GM19467 (cell line): ENCODE results near the gene MRPL36.
A peak's percentile ranks its signal among the peaks of the same experiment; 100 is the strongest.
"Not testable (repeated sequence)": the region's sequence is repeated elsewhere in the genome, so short reads cannot be mapped to it uniquely, and the experiment has no call there.

Source experiments
- ATAC-seq: cut with Tn5 transposase; IDR thresholded peaks from one replicate; pipeline ENCODE4 v1.9.1; 2021; ENCODE audit warnings: mild to moderate bottlenecking, moderate library complexity; ENCODE audit not compliant: unreplicated experiment

Gene MRPL36

DNA sequence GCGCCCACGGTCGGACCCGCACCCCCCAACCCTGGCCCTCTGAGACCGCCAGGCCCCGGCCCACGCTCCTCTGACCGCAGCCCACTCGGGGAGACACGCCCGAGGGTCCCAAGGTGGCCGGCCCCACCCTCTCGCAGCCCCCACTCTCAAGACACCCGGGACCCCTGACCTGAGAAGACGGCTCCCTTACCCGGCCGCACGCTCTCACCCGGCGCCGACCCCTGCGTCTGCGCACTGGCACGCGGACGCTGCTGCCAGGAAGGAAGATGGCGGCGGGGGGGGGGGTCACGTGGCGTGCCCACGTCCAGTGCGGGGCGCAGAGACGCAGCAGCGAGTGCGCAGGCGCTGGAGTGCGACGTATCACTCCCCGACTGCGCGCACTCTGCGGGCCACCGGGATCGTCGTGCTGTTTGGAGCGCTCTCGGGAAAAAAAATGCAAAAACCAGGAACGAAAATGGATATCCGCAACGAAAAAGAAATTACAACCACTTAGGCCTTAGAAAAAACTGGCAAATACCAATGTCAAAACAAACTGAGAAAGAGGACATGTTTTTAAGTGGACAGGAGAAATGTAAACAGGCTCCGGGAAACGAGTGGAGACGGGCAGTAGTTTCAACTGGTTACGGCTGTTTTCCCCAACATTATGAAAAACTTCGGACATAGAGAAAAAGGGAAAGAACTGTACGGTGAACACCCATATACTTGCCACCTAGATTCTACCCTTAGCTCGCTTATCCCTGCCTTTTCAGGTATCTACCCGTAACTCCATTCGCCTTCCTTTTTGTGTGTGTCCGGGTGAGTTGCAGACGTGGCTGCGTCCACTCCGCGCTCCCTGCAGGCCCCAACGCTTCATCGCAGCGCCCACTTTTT is at the start of gene MRPL36:
MRPL36 (minus strand) TSS at position 236 of the 870 bp plus-strand sequence. CDS start 902 bp downstream, outside the sequence.
- ATAC-seq = peak; percentile 42

DNA sequence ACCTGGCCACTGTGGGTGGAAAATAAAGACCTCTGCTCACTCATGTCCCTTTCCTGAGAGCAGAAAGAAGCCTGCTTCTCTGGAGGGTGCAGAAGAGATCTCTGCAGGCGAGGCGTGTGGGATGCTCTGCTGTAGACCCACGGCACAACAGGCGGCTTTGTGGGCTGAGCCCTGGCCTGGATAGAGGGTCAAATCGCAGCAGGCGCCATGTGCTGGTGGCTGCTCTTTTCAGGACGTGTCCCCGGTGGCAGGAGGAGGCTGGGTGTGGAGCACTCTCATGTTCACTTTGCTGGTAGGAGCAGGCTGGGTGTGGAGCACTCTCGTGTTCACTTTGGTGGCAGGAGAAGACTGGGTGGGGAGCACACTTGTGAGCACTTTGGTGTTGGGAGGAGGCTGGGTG is 48.0 kb upstream of the MRPL36 start:
- ATAC-seq = no peak

DNA sequence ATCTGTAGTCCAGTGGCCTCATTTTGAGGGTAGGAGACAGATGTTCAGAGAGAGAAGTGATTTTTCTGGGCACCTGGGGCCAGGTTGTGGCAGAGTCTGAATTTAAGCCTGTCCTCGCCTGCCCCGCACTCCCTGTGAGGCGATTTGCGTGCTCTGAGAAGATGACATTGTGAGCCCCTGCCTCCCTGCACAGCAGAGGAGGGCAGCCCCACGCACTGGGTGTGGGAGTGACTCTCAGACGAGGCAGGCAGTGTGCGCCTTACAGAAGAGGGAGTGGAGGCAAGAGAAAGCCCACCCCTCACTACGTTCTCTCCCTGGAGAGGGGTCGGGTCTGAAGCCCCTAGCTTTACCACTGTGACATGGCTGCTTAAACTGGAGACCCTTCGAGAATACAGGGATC is 47.4 kb upstream of the MRPL36 start:
- no peak for ATAC-seq

DNA sequence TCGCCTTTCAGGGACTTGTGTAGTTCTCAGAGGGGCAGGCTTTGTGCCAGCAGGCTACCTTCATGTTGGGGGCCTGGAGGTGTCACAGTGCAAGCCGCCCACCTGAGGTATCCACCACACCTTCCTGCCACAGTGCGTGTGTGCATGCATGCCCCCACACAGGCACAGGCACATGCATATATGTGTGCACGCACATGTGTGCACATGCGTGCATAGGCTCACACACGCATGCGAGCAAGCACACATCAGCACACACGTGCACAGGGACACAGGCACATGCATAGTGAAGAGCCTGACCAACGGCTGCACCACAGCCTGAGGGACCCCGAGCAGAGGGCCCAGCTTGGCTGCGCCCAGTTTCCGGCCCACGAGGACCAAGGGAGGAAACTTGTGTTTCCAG is 46.9 kb upstream of the MRPL36 start:
- ATAC-seq = no peak

DNA sequence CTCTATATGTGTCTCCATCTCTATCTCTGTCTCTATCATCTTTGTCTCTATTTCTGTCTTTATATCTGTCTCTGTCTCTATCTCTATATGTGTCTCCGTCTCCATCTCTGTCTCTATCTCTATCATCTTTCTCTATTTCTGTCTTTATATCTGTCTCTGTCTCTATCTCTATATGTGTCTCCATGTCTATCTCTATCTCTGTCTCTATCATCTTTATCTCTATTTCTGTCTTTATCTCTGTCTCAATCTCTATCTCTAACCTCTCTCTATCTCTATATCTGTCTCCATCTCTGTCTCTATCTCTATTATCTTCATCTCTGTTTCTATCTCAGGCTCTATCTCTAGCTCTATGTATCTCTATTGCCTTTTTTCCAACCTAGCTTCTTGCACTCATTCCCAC is 46.1 kb upstream of the MRPL36 start:
- ATAC-seq = no peak

DNA sequence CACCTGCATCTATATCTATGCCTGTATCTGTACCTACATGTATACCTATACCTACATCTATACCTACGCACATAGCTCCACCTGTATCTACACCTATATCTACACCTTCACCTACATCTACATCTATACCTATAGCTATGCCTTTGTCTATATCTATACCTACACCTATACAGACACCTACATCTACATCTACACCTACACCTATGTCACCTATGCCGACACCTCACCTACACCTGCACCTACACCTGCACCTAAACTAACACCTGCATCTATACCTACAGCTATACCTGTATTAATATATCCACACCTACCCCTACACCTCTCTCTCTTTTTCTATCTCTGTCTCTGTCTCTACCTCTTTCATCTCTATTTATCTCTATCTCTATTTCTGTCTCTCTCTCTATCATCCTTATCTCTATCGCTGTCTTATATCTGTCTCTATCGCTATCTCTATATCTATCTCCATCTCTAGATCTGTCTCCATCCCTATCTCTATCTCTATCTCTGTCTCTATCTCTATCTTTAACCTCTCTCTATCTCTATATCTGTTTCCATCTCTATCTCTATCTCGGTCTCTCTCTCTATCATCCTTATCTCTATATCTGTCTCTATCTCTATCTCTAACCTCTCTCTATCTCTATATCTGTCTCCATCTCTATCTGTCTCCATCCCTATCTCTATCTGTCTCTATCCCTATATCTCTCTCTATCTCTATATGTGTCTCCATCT is 45.2 kb upstream of the MRPL36 start:
- no peak for ATAC-seq

DNA sequence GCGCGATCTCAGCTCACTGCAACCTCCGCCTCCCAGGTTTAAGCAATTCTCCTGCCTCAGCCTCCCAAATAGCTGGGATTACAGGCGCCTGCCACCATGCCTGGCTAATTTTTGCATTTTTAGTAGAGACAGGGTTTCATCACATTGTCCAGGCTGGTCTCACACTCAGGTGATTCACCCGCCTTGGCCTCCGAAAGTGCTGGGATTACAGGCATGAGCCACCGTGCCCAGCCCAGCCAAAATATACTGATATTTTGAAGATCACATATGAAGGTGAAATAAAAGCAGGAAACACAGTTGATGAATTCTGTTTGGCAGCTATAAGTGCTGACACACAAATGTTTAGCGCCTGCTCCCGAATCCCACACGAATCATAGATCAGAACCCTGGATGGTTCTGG is 44.1 kb upstream of the MRPL36 start:
- not testable (repeated sequence) for ATAC-seq

DNA sequence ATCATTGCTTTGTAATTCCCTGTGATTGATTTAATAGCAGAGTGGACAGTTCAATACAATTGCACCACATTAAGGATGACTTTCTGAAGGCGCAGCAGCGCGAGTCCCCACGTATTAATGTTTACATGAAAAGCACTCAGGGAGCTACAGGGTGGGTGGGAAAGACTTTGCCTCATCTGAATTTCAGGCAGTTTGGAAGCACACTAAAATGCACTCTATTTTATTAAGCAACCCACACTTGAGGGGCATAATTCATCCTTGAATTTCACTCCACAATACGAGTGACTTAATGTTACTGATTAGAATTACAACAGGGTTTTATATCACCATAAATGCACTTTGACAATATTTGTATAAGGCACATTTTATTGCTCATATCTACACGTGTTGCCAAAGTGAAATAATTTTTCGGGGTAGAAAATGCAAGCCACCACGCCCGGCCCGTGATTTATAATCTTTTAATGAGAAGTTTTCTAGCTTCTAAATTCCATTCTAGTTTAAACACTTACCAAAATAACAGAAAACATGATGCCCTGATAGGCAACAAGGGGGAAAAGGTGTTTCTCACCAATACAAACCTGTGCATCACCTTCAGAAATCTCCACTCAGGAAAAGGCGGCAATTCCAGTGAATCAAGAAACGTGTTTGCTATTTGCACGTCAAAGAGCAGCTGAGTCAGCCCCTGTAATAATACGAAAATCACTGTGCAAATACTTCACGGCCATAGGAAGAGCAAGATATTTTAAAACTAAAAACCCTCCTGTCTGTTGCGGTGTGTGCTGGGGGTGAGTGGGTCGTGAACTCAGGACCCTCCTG is 42.6 kb upstream of the MRPL36 start:
- ATAC-seq = no peak

DNA sequence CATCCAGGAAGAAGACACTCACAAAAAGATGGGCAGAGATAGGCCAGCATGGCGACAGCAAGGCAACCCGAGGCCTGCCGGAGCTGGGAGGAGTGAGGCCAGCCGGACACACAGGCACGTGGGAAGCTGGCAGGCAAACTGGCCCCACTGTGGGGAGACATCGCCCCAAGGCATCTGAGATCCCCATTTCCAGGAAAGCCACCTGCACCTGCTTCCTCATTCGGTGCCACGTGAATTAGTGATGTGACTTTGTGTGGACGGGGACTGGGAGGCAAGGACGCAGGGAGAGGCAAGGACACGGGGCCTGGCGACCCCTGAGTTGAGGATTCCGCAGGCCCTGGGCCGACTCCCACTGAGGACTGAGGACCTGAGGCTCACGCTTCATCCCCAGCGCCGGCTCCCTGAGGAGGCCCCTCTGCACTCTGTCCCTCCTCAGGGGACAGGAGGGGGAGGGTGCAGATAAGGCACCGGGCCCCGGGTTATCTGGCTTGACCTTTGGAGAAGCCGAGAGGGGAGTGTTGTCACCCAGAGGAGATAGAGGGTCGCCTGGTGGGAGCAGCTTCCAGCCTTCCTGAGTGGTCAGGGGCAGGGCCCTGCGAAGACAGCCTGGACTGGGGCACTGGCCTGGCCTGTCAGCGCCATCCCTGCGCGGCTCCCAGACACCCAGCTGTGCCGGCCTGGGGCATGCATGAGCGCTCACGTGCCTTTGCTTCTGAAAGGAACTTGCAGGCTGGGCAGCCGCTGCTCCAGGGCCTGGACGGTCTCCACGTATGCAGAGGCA is 41.3 kb upstream of the MRPL36 start:
- ATAC-seq = no peak

DNA sequence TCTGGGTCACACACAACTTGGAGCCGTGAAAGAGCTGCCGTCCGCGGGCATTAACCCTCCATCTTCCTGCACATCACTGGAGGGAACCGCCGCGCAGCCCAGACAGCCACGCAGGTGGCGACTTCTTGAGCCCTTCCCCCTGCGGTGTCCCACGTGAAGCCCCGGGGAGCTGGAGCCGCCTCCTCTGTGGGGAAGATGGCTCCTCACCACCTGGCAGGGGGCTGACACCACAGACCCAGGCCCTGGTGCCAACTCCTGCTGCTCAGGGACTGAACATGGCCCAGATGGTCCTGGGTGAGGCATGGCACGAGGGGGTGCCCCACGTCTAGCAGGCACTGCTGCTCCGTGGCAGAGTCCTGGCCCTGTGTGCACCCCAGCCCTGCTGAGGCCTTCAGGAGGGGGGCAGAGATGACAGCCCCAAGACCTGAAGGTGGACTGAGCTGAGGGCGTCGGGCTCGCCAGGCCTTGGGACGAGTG is 40.5 kb upstream of the MRPL36 start:
- no peak for ATAC-seq

DNA sequence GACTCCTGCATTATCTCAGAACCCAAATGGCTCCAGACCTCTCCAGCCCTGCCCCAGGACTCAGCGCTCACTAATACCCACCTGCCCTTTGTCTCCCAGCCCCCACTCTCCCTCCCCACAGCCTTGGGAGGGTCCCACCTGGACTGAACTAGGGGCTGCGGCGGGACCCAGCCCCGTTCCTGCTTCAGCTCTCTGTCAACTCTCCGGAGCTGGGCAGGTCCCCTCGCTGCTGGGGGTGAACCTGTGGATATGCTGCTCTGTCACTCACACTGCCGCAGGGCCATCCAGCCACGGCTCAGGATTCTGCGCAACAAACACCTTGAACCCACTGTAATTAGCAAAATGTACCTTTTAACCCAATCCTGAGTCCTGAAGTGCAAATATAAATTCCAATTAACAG is 38.4 kb upstream of the MRPL36 start:
- ATAC-seq = no peak

DNA sequence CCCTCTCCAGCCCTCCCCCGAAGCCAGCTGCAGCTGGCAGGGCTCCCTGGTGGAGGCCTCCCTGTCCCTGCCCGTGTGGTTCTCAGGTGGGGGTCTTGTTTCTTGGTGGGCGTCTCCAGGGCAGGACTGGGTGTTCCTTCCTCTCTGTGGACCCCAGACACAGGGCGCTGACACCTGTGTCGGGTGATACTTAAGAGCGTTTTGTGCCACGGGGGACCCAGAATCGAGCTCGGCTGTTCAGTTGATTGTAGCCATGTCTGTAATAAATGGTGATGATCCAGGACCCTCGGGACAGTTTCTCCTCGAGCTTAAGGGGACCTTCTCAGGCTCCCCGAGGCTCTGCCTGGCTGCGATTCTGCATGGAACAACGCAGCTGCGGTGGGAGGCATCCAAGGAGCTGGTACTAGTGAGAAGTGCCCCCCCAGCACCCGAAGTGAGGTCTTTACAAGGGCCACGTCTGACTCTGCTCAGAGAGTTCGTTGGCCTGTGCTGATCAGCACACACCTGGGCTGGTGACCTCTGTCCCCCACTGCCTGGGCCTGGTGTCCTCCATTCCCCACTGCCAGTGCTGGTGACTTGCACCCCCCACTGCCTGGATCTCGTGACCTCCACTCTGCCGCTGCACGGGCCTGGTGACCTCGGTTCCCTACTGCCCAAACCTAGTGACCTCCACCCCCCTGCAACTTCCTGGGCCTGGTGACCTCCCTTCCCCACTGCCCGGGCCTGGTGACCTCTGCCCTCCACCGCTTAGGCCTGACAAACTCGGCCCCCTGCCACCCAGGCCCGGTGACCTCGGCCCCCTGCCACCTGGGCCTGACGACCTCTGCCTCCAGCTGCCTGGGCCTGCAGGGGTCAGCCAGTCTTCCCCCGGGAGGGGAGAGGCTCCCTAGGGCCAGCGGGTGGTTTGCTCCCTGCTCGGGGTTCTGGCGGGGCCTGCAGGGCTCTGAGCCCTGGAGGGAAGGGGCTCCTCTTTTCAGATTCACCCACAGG is 37.5 kb upstream of the MRPL36 start:
- ATAC-seq = no peak

DNA sequence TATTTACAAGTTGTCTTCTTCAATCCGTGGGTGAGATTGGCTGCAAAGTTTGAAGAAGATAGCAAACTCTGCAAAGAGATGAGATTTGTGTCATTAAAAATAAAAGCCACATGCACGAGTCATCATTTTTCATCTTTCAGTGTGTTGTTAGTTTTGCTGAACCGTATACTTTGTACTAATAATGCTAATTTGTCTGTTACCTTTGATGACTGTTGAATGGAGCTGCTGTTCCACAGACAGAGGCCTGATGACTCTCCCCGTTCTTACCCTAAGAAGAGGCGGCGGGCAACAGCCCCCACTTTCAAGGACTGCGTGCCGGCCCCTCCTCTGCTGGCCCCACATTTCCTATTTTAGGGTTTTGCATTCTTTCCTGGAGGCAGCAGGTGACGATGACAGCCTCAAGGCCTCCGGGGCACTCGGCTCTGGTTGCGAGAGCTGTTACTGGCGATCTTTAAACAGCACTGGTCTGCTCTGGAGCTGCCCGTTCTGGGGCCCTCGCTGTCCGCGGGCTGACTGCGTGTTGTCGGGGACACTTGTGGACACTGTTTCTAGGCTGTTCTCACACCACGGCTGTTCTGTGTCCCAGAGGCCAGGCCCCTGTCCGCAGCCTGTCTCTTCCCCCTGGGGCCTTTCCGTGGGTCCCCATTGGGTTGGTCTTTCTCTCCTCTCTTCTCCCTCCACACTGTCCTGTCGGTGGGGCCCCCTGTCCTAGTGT is 36.7 kb upstream of the MRPL36 start:
- ATAC-seq = no peak

DNA sequence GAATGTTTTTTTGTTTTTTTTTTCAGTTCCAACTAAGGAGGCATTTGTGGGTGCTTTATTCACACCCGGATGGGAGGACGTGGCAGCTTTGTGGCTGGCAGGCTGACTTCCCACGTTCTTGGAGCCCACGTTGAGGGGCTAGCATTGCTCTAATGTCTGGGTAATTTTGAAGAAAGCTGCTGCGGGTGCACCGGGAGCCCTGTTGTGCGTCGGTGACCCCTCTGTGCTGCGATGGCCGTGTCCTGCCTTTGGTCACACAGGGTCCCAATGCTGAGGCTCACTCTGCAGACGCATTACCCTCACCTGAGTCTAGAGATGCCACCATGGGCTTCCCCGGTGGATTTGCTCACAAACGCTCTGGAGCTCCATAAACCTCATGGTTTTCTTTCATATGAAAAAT is 35.8 kb upstream of the MRPL36 start:
- no peak for ATAC-seq

DNA sequence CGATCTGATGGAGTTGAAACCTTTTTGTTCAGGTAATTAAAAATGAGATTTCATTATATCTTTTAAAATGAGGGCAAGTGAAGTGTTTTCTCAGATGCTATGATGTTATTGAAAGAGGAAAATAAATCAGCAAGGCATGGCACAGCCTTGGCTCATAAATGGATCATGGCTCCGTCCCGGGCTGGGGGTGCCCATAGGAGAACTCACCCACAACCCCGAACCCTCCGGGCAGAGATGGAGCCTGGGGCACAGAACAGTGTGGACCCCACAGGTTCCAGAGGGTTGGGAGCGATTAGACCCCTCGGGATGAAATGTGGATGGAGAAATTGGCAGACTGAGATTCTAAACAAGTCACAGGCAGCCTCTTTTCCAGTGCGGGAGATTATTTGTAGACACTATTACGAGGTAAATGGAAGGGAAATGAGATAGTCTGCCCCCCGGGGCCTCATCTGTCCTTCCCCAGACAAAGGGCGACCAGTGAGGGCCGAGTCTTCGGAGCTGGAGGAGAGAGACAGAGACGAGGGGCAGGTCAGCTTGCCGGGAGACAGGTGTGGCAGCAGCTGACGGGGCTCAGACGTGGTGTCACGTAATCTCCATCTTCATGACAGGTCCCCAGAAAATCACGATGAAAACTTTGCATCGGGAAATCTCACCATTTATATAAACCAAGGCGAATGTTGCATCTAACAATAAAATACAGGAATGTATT is 35.2 kb upstream of the MRPL36 start:
- no peak for ATAC-seq

DNA sequence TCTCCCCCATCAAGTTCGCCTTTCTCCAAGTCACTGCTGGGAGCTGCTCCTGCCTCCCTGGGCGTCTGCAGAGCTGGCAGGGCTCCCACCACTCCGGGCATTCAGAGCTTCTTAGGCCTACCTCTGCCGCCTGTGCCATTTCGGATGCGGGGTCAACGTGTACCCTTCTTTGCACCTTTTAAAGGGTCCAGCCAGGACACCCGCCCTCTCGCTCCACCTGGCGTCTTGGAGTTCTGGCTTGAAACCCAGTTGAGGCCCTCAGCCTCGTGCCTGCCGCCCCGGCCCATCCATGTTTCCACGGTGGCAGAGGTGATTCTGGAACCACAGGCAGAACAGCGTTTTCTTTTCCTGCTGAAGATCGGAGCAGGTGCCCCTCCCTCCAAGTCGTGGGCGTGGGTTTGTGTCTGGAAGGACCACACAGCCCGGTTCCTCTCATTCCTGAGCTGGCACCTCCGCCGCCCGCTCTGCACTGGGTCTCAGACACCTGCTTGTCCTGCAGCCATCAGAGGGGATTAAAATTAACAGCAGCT is 34.5 kb upstream of the MRPL36 start:
- no peak for ATAC-seq

DNA sequence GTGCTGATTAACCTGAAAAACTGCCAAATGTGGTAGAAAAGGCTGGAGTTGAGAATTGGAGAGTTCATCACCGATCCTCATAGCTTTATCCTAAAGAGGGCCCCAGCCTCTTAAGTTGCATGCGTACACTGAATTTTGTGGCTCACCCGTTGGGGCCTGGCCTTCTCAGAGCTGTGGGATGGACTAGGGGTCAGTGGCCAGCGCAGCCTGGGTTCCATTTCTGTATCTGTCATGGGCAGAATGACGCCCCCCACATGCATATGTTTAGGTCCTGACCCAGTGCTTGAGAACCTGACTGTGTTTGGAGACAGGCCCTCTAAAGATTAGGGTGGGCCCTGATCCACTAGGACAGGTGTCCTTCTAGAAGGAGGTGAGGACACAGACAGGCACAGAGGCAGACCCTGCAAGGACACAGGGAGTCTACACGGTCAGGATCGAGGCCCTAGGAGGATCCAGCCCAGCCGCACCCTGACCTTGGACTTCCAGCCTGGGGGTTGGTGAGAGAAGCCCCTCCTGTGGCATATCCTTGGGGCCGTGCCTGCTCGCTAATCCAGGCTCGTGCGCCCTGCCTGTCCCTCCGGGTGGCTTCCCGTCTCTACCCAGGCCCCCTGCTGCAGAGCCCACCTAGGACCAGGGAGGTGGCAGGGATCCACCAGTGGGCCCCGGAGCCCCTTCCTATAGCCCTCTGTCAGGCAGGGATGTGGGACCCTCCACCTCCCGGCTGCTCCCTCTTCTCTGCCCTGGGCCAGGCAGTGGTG is 33.8 kb upstream of the MRPL36 start:
- no peak for ATAC-seq
